Testis (tissue), 3 donors: ENCODE data around the gene MAN1B1. TPM values are rescaled to one million over a fixed set of nuclear protein-coding genes. Genes with fewer than 3 reads are reported as not detected.

ENCODE experiments used
- DNase-seq: peaks from one replicate; pipeline ENCODE4 v3.0.0-alpha.2; 2019
- H3K27ac ChIP-seq, 2 donors: fragments of 200-600 bp; sonication (generic); one replicate each; pipeline ENCODE4 v1.5.1; 2019
- H3K27me3 ChIP-seq: fragments of 200-600 bp; sonication (generic); one replicate; pipeline ENCODE4 v1.5.1; 2019
- H3K36me3 ChIP-seq: fragments of 200-600 bp; sonication (generic); one replicate; pipeline ENCODE4 v1.5.1; 2017; ENCODE audit warnings: low read depth; ENCODE audit errors: missing control alignments
- H3K4me1 ChIP-seq: fragments of 200-600 bp; sonication (generic); one replicate; pipeline ENCODE4 v1.5.1; 2019
- H3K4me3 ChIP-seq, 2 donors: fragments of 200-600 bp; sonication (generic); one replicate each; pipeline ENCODE4 v1.5.1; 2017 to 2019
- H3K9me3 ChIP-seq: fragments of 200-600 bp; sonication (generic); one replicate; pipeline ENCODE4 v1.5.1; 2017
- POLR2A ChIP-seq: fragments of 450-650 bp; IDR thresholded peaks from one replicate; pipeline ENCODE4 v1.6.1; 2017; ENCODE audit warnings: antibody characterized with exemption, mild to moderate bottlenecking, moderate library complexity
- WGBS, 2 donors: methylation state at CpG; one replicate each; pipeline ENCODE4 v1.1.5; 2018; 5-methylcytosine and 5-hydroxymethylcytosine counted together
- intact Hi-C: fragments of 100-400 bp; cut with DNase I; formaldehyde crosslinking; loops from one replicate; pipeline ENCODE4 v1.15.1; 2023; ENCODE audit warnings: low total_unique reads
- polyA plus RNA-seq: library from polyadenylated mRNA; stranded (reverse); fragments of 350-450 nt; fragmentation: Illumina TruSeq; extraction: RNeasy Lipid Tissue Mini Kit (QIAGEN cat#74804); gene quantifications from one replicate; pipeline ENCODE4 v1.2.3, GENCODE V29; 2014; ENCODE audit warnings: low read depth, low replicate concordance; ENCODE audit not compliant: insufficient read depth
- total RNA-seq, 2 donors: library from RNA; depleted of rRNA; stranded (reverse); fragments of >200 nt; gene quantifications; one replicate each; pipeline ENCODE4 v1.2.3, GENCODE V29; 2016
- TF ChIP-seq, protein P1 (sequence below), 3 experiments: fragments of 450-650 bp in 2 of 3; fragments of 200-600 bp in 1 of 3; sonication (generic) in 1 of 3; IDR thresholded peaks; one replicate each; pipeline ENCODE4 v1.5.1; 2016 to 2019; ENCODE audit warnings: antibody characterized with exemption in 3 of 3, mild to moderate bottlenecking in 2 of 3, moderate library complexity in 1 of 3

The MAN1B1 gene
- total and polyA plus RNA-seq, 3 donors from 2014 or later: 62.2 to 124 (median 122) TPM

DNA sequence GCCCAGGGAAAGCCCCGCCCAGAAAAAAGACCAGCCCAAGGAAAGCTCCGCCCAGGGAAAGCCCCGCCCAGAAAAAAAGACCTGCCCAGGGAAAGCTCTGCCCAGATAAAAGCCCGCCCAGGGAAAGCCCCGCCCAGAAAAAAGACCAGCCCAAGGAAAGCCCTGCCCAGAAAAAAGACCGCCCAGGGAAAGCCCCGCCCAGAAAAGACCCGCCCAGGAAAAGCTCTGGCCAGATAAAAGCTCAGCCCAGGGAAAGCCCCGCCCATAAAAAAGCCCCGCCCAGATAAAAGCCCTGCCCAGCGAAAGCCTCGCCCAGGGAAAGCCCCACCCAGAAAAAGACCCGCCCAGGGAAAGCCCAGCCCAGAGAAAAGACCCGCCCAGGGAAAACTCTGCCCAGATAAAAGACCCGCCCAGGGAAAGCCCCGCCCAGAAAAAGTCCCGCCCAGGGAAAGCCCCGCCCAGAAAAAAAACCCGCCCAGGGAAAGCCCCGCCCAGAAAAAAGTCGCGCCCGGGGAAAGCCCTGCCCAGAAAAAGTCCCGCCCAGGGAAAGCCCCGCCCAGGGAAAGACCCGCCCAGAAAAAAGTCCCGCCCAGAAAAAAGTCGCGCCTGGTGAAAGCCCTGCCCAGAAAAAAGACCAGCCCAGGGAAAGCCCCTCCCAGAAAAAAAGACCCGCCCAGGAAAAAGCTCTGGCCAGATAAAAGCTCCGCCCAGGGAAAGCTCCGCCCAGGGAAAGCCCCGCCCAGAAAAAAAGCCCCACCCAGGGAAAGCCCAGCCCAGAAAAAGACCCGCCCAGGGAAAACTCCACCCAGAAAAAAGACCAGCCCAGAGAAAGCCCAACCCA, 64.1 kb downstream of the MAN1B1 start:
- intact Hi-C loops: no loop called here
- DNase-seq: peak; percentile 77
- 19 to 29% methylated on average over 32 to 34 of the region's 34 CpGs for WGBS, 2 donors

DNA sequence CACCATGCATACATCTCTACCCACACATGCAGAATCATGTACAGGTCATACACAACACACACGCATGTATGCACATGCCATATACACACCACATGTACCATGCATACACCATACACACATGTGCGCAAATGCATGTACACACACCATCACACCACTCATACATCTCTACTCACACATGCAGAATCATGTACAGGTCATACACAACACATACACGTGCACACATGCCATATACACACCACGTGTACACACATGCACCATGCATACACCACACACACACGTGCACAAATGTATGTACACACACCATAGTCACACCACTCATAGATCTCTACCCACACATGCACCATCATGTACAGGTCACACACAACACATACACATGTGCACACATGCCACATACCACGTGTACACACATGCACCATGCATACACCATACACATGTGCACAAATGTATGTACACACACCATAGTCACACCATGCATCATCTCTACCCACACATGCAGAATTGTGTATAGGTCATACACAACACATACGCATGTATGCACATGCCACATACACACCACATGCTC, 66.1 kb downstream of the MAN1B1 start:
- 74 to 87% methylated on average over 7 of the region's 7 CpGs for WGBS, 2 donors
- no peak for DNase-seq

More for the DNA sequence above, 64.1 kb downstream of the MAN1B1 start:
- H3K27me3 ChIP-seq: no peaks in the 10 kb centered on the region
- no peaks in the 10 kb centered on the region for H3K4me1 ChIP-seq
- H3K4me3 ChIP-seq: peak overlapping the region in 1 of 2 donors; percentile 10
- no peaks in the 10 kb centered on the region for H3K36me3 ChIP-seq
- TF ChIP-seq, protein P1, sequence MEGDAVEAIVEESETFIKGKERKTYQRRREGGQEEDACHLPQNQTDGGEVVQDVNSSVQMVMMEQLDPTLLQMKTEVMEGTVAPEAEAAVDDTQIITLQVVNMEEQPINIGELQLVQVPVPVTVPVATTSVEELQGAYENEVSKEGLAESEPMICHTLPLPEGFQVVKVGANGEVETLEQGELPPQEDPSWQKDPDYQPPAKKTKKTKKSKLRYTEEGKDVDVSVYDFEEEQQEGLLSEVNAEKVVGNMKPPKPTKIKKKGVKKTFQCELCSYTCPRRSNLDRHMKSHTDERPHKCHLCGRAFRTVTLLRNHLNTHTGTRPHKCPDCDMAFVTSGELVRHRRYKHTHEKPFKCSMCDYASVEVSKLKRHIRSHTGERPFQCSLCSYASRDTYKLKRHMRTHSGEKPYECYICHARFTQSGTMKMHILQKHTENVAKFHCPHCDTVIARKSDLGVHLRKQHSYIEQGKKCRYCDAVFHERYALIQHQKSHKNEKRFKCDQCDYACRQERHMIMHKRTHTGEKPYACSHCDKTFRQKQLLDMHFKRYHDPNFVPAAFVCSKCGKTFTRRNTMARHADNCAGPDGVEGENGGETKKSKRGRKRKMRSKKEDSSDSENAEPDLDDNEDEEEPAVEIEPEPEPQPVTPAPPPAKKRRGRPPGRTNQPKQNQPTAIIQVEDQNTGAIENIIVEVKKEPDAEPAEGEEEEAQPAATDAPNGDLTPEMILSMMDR (IDR thresholded peaks at IDR 0.05): no peak
- TF ChIP-seq POLR2A: no peak
- no peak overlapping the region for H3K27ac ChIP-seq
- H3K9me3 ChIP-seq: no peaks in the 10 kb centered on the region

DNA sequence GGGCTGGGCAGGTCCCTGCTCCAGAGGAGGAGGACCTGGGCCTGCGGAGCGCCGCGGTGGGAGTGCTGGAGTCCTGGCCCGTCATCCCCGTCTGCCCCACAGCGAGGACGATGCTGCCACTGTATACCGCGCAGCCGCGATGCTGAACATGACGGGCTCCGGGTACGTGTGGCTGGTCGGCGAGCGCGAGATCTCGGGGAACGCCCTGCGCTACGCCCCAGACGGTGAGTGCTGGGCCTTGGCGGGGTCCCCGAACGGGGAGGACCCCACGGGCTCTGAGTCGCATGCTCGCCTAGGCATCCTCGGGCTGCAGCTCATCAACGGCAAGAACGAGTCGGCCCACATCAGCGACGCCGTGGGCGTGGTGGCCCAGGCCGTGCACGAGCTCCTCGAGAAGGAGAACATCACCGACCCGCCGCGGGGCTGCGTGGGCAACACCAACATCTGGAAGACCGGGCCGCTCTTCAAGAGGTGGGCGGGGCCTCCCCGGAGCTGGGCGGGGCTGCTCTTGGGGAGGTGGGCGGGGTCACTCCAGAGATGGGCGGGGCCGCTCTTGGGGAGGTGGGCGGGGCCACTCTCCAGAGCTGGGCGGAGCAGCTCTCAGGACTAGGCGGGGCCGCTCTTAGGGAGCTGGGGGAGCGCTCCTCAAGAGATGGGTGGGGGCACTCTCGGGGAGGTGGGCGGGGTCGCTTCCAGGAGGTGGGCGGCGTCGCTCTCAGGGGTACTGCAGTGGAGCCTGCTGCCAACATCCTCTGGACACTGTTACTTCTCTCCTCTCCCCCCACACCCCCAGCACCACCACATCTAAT, 70.0 kb downstream of the MAN1B1 start:
- no peaks in the 10 kb centered on the region for H3K27me3 ChIP-seq
- H3K4me1 ChIP-seq: peaks cover 4% of the 10 kb centered on the region
- intact Hi-C loops: no loop called here
- H3K27ac ChIP-seq: no peak overlapping the region
- peak overlapping the region; percentile 27 to 48 for H3K4me3 ChIP-seq
- H3K36me3 ChIP-seq: no peaks in the 10 kb centered on the region
- 0 to 1% methylated on average over 21 to 59 of the region's 65 CpGs for WGBS, 2 donors
- H3K9me3 ChIP-seq: no peaks in the 10 kb centered on the region
- DNase-seq: peak; percentile 70
- TF ChIP-seq, protein P1 (IDR thresholded peaks at IDR 0.05): no peak
- TF ChIP-seq POLR2A: no peak

More for the DNA sequence above, 66.1 kb downstream of the MAN1B1 start:
- peaks cover 4% of the 10 kb centered on the region for H3K4me1 ChIP-seq
- no peak for TF ChIP-seq POLR2A
- TF ChIP-seq, protein P1 (IDR thresholded peaks at IDR 0.05): no peak
- intact Hi-C loops: no loop called here
- no peaks in the 10 kb centered on the region for H3K27me3 ChIP-seq
- no peaks in the 10 kb centered on the region for H3K36me3 ChIP-seq
- no peak overlapping the region for H3K27ac ChIP-seq
- H3K4me3 ChIP-seq: no peak overlapping the region
- H3K9me3 ChIP-seq: no peaks in the 10 kb centered on the region

DNA sequence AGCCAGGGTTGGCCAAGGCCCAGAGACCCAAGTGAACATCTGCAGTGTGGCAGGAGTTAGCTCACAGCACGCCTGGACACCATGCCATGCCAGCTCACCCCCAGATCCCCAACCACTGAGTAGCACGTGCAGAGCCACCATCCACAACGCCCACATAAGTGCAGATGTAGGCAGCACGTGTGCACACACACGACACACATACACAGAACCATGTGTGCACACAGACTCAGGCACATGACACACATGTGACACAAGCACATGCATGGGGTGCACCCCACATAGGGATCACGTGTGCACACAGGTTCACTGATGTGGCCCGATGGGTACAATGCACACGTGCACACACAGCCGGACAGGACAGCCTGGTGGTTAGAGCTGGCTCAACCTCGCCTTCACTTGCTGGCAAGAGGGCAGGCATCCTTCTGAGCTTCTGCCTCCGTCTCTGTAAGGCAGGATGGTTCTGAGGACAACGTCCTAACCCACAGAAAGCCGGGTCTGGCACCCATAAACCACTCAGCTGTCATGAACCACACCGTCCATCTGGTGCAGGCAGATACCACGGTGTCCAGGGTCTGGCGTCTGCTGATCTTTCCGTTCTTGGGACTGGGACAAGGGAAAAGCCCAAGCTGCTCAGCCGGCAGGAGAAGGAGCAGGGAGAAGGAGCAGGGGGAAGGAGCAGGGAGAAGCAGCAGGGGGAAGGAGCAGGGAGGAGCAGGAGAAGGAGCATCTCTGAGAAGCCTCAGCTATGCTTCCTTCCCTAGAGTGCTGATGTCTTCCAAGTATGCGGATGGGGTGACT, 71.0 kb downstream of the MAN1B1 start:
- intact Hi-C loops: no loop called here
- H3K4me3 ChIP-seq: no peak overlapping the region
- no peak for TF ChIP-seq POLR2A
- TF ChIP-seq, protein P1 (IDR thresholded peaks at IDR 0.05): no peak
- no peaks in the 10 kb centered on the region for H3K36me3 ChIP-seq
- peaks cover 4% of the 10 kb centered on the region for H3K4me1 ChIP-seq
- H3K27me3 ChIP-seq: no peaks in the 10 kb centered on the region
- no peak overlapping the region for H3K27ac ChIP-seq
- no peaks in the 10 kb centered on the region for H3K9me3 ChIP-seq
- WGBS, 2 donors: 67 to 70% methylated on average over 18 to 19 of the region's 19 CpGs
- no peak for DNase-seq
